Neural cell (in vitro differentiated cells): ENCODE data around the gene IL17RC. TPM values are rescaled to one million over a fixed set of nuclear protein-coding genes. Genes with fewer than 3 reads are reported as not detected.

Experiments
- H2AFZ ChIP-seq: fragments of 200-600, 300-800 bp; sonication (generic), shearing (Covaris generic); 2 replicates; pipeline ENCODE4 v1.6.0; 2014; ENCODE audit warnings: low read depth, mild to moderate bottlenecking, antibody characterized with exemption, low read length, moderate library complexity
- H3F3A ChIP-seq: fragments of 200-600 bp; shearing (Covaris generic); 2 replicates; pipeline ENCODE4 v1.6.1; 2016; ENCODE audit warnings: mild to moderate bottlenecking, moderate library complexity, mixed read lengths, antibody characterized with exemption, low read length; ENCODE audit not compliant: insufficient read depth, poor library complexity, severe bottlenecking
- H3K27ac ChIP-seq: fragments of 200-600, 300-800 bp; sonication (generic), shearing (Covaris generic); 2 replicates; pipeline ENCODE4 v1.5.1; 2014; ENCODE audit warnings: mild to moderate bottlenecking, low read length, moderate library complexity
- H3K27me3 ChIP-seq: fragments of 300-800, 200-600 bp; sonication (generic), shearing (Covaris generic); 2 replicates; pipeline ENCODE4 v1.6.0; 2014; ENCODE audit warnings: mild to moderate bottlenecking, low read depth, low read length, moderate library complexity; ENCODE audit not compliant: insufficient read depth
- H3K36me3 ChIP-seq: fragments of 300-800, 200-600 bp; sonication (generic), shearing (Covaris generic); 2 replicates; pipeline ENCODE4 v1.5.1; 2014; ENCODE audit warnings: mild to moderate bottlenecking, antibody characterized with exemption, low read length, moderate library complexity; ENCODE audit not compliant: insufficient read depth
- H3K4me2 ChIP-seq: fragments of 300-800, 200-600 bp; sonication (generic), shearing (Covaris generic); 2 replicates; pipeline ENCODE4 v1.6.0; 2014; ENCODE audit warnings: mild to moderate bottlenecking, low read length
- H3K4me3 ChIP-seq: fragments of 300-800, 200-600 bp; sonication (generic), shearing (Covaris generic); 2 replicates; pipeline ENCODE4 v1.5.1; 2014; ENCODE audit warnings: mild to moderate bottlenecking, low read length, moderate library complexity
- H3K79me2 ChIP-seq: fragments of 200-600 bp; shearing (Covaris generic); replicated peaks from 2 replicates; pipeline ENCODE4 v1.6.0; 2014; ENCODE audit warnings: mild to moderate bottlenecking, low read length, moderate library complexity; ENCODE audit not compliant: insufficient read depth
- H3K9ac ChIP-seq: fragments of 300-800, 200-600 bp; sonication (generic), shearing (Covaris generic); 2 replicates; pipeline ENCODE4 v1.6.1; 2016; ENCODE audit warnings: mild to moderate bottlenecking, low read length, mixed read lengths
- H3K9me2 ChIP-seq: fragments of 200-600 bp; shearing (Covaris generic); 2 replicates; pipeline ENCODE4 v1.6.1; 2016; ENCODE audit warnings: mild to moderate bottlenecking, low read length, mixed read lengths; ENCODE audit not compliant: insufficient read depth
- H3K9me3 ChIP-seq: fragments of 200-600, 300-800 bp; sonication (generic), shearing (Covaris generic); 2 replicates; pipeline ENCODE4 v1.6.1; 2016; ENCODE audit warnings: mild to moderate bottlenecking, mixed run types, low read length, moderate library complexity, mixed read lengths
- H4K20me1 ChIP-seq: fragments of 200-600 bp; shearing (Covaris generic); 2 replicates; pipeline ENCODE4 v1.6.1; 2016; ENCODE audit warnings: mild to moderate bottlenecking, mixed run types; ENCODE audit not compliant: insufficient read depth
- CTCF ChIP-seq: fragments of 450-650 bp; IDR thresholded peaks from 2 replicates; pipeline ENCODE4 v1.5.1; 2014; ENCODE audit warnings: antibody characterized with exemption, mild to moderate bottlenecking, moderate library complexity; ENCODE audit not compliant: poor library complexity, severe bottlenecking
- EP300 ChIP-seq: fragments of 450-650 bp; conservative IDR thresholded peaks from 2 replicates; pipeline ENCODE4 v1.6.1; 2014; ENCODE audit warnings: antibody characterized with exemption, mild to moderate bottlenecking, moderate library complexity; ENCODE audit not compliant: poor library complexity, severe bottlenecking
- EZH2 ChIP-seq: fragments of 200-600, 300-800 bp; shearing (Covaris generic), sonication (generic); IDR thresholded peaks from 2 replicates; pipeline ENCODE4 v1.6.1; 2014; ENCODE audit warnings: antibody characterized with exemption, low read length, borderline replicate concordance, mild to moderate bottlenecking; ENCODE audit not compliant: insufficient read depth, poor library complexity, severe bottlenecking
- MXI1 ChIP-seq: fragments of 450-650 bp; conservative IDR thresholded peaks from 2 replicates; pipeline ENCODE4 v1.6.1; 2014; ENCODE audit warnings: antibody characterized with exemption, mild to moderate bottlenecking; ENCODE audit not compliant: poor library complexity, severe bottlenecking
- POLR2AphosphoS5 ChIP-seq: IDR thresholded peaks from 2 replicates; pipeline ENCODE4 v1.6.1; 2012
- RAD21 ChIP-seq: fragments of 450-650 bp; conservative IDR thresholded peaks from 2 replicates; pipeline ENCODE4 v1.6.1; 2014; ENCODE audit warnings: antibody characterized with exemption, mild to moderate bottlenecking, moderate library complexity
- SMC3 ChIP-seq: fragments of 450-650 bp; conservative IDR thresholded peaks from 2 replicates; pipeline ENCODE4 v1.6.1; 2014; ENCODE audit warnings: antibody characterized with exemption, mild to moderate bottlenecking, moderate library complexity; ENCODE audit not compliant: poor library complexity
- TAF1 ChIP-seq: IDR thresholded peaks from 2 replicates; pipeline ENCODE4 v1.6.1; 2012; ENCODE audit warnings: low read depth
- polyA plus RNA-seq: library from polyadenylated mRNA; depleted of rRNA; stranded (reverse); fragments of >200 nt; gene quantifications from 2 replicates; pipeline ENCODE4 v1.2.3, GENCODE V29; 2014
- TF ChIP-seq, protein P1 (sequence below): IDR thresholded peaks from 2 replicates; pipeline ENCODE4 v1.6.1; 2012; ENCODE audit warnings: borderline replicate concordance

IL17RC gene
- polyA plus RNA-seq, 1 donor from 2014 or later = not detected

DNA sequence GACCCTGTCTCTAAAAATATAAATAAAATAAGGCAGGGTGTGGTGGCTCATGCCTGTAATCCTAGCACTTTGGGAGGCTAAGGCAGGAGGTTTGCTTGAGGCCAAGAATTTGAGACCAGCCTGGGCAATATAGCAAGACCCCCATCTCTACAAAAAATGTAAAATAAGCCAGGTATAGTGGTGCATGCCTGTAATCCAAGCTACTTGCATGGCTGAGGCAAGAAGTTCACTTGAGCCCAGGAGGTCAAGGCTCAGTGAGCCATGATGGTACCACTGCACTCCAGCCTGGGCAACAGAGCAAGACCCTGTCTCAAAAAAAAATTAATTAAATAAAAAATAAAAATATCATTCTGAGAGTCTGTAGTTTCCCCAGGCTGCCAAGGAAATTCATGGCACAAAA, 30.6 kb upstream of the IL17RC start (continued):
- TF ChIP-seq POLR2AphosphoS5 = no peak

GRCh38 chr3:9887480-9887879, 29.4 kb upstream of the IL17RC start:
- Histone ChIP-seq H3K9me3 (no peaks in the 10 kb centered on the region), H3K4me3 (no peak overlapping the region), H2AFZ (no peak overlapping the region), H3K9me2 (no peaks in the 10 kb centered on the region), H4K20me1 (no peaks in the 10 kb centered on the region), H3K79me2 (peaks cover 13% of the 10 kb centered on the region), H3K9ac (no peak overlapping the region), H3K4me2 (no peak overlapping the region), H3K27ac (no peak overlapping the region), H3K36me3 (no peaks in the 10 kb centered on the region), H3F3A (peaks cover 3% of the 10 kb centered on the region), H3K27me3 (no peaks in the 10 kb centered on the region)
- TF ChIP-seq CTCF (no peak), EZH2 (no peak), RAD21 (no peak), POLR2AphosphoS5 (no peak), EP300 (no peak), SMC3 (no peak), MXI1 (no peak)
- TF ChIP-seq, protein P1, sequence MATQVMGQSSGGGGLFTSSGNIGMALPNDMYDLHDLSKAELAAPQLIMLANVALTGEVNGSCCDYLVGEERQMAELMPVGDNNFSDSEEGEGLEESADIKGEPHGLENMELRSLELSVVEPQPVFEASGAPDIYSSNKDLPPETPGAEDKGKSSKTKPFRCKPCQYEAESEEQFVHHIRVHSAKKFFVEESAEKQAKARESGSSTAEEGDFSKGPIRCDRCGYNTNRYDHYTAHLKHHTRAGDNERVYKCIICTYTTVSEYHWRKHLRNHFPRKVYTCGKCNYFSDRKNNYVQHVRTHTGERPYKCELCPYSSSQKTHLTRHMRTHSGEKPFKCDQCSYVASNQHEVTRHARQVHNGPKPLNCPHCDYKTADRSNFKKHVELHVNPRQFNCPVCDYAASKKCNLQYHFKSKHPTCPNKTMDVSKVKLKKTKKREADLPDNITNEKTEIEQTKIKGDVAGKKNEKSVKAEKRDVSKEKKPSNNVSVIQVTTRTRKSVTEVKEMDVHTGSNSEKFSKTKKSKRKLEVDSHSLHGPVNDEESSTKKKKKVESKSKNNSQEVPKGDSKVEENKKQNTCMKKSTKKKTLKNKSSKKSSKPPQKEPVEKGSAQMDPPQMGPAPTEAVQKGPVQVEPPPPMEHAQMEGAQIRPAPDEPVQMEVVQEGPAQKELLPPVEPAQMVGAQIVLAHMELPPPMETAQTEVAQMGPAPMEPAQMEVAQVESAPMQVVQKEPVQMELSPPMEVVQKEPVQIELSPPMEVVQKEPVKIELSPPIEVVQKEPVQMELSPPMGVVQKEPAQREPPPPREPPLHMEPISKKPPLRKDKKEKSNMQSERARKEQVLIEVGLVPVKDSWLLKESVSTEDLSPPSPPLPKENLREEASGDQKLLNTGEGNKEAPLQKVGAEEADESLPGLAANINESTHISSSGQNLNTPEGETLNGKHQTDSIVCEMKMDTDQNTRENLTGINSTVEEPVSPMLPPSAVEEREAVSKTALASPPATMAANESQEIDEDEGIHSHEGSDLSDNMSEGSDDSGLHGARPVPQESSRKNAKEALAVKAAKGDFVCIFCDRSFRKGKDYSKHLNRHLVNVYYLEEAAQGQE = no peak

DNA sequence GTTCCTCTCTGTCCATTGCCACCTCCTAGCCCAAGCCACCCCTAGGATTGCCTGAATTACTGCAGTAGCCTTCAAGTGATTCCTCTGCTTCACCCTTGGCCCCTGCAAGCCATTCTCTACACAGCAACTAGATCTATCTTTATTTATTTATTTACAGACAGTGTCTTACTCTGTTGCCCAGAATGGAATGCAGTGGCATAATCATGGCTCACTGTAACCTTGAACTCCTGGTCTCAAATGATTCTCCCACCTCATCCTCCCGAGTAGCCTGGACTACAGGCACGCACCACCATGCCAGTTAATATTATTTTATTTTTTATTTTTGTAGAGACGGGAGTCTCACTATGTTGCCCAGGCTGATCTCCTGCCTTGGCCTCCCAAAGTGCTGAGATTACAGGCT, 28.4 kb upstream of the IL17RC start:
- Histone ChIP-seq H3F3A (peaks cover 3% of the 10 kb centered on the region), H2AFZ (no peak overlapping the region)

More for the DNA sequence above, 28.4 kb upstream of the IL17RC start:
- no peaks in the 10 kb centered on the region for H3K9me2 ChIP-seq
- peaks cover 13% of the 10 kb centered on the region for H3K79me2 ChIP-seq
- H3K4me3 ChIP-seq = no peak overlapping the region
- H3K9me3 ChIP-seq = no peaks in the 10 kb centered on the region
- H3K9ac ChIP-seq = no peak overlapping the region
- no peak overlapping the region for H3K4me2 ChIP-seq
- H3K36me3 ChIP-seq = no peaks in the 10 kb centered on the region
- TF ChIP-seq, protein P1 = no peak
- no peak for TF ChIP-seq EZH2
- TF ChIP-seq CTCF = no peak
- no peak for TF ChIP-seq POLR2AphosphoS5
- TF ChIP-seq TAF1 = no peak
- no peak for TF ChIP-seq SMC3
- TF ChIP-seq RAD21 = no peak
- TF ChIP-seq EP300 = no peak
- TF ChIP-seq MXI1 = no peak
- no peaks in the 10 kb centered on the region for H3K27me3 ChIP-seq
- H4K20me1 ChIP-seq = no peaks in the 10 kb centered on the region
- no peak overlapping the region for H3K27ac ChIP-seq
